Panc1 (cell line): ENCODE results near the gene RBFA. TPM values are rescaled to one million over a fixed set of nuclear protein-coding genes. Genes with fewer than 3 reads are reported as not detected.

ENCODE experiments used
- ATAC-seq: fragments of 200-7000 bp; cut with Tn5 transposase; 2 replicates; pipeline ENCODE4 v1.9.1; 2020; ENCODE audit warnings: mild to moderate bottlenecking, moderate library complexity
- BruUV-seq: library from RNA; stranded (reverse); fragments of 400-500 nt; replicated peaks from 2 replicates; lab custom pipeline; 2021; lab: Mats Ljungman, UMichigan
- CTCF ChIA-PET: fragments of 300-600 bp; sonication (Branson Sonifier 250); formaldehyde crosslinking; loops from one replicate; lab custom pipeline; 2022; ENCODE audit warnings: antibody characterized with exemption; lab: Charles Lee
- POLR2A ChIA-PET: fragments of 300-600 bp; sonication (Branson Sonifier 250); formaldehyde crosslinking; loops from one replicate; lab custom pipeline; 2022; ENCODE audit warnings: antibody characterized with exemption; lab: Charles Lee
- DNase-seq: peaks from one replicate; pipeline ENCODE4 v3.0.0-alpha.2; 2010; ENCODE audit warnings: low read depth, low spot score
- H3K27ac ChIP-seq: 2 replicates; pipeline ENCODE4 v1.5.1; 2011; ENCODE audit warnings: mild to moderate bottlenecking, low read length, inconsistent platforms
- H3K27me3 ChIP-seq: fragments of 200-500 bp; sonication (Bioruptor generic); 2 replicates; pipeline ENCODE4 v1.6.0; 2014; ENCODE audit warnings: low read length, inconsistent platforms; ENCODE audit not compliant: control insufficient read depth, insufficient read depth
- H3K36me3 ChIP-seq: fragments of 200-500 bp; sonication (Bioruptor generic); 2 replicates; pipeline ENCODE4 v1.5.1; 2014; ENCODE audit warnings: inconsistent platforms, mild to moderate bottlenecking, low read length, moderate library complexity; ENCODE audit not compliant: control insufficient read depth, insufficient read depth
- H3K4me1 ChIP-seq: 2 replicates; pipeline ENCODE4 v1.5.1; 2011; ENCODE audit warnings: inconsistent platforms, mild to moderate bottlenecking, low read length, moderate library complexity; ENCODE audit not compliant: control insufficient read depth, insufficient read depth
- H3K4me3 ChIP-seq, 2 experiments: 2 replicates each; pipeline ENCODE4 v1.5.1; 2011 to 2012; ENCODE audit warnings: low read depth in 2 of 2, low read length in 2 of 2, mild to moderate bottlenecking in 2 of 2, inconsistent platforms in 1 of 2, moderate library complexity in 1 of 2
- H3K9me3 ChIP-seq: fragments of 200-500 bp; sonication (Bioruptor generic); 2 replicates; pipeline ENCODE4 v1.5.1; 2014; ENCODE audit warnings: low read depth, mild to moderate bottlenecking, inconsistent platforms, low read length, moderate library complexity; ENCODE audit not compliant: control insufficient read depth, insufficient read depth
- POLR2AphosphoS5 ChIP-seq: IDR thresholded peaks from 2 replicates; pipeline ENCODE4 v1.6.1; 2012; ENCODE audit warnings: mild to moderate bottlenecking, low read depth, low read length, moderate library complexity
- SIN3A ChIP-seq: IDR thresholded peaks from 2 replicates; pipeline ENCODE4 v1.6.1; 2012; ENCODE audit warnings: low read depth, mild to moderate bottlenecking, low read length, moderate library complexity, borderline replicate concordance; ENCODE audit not compliant: insufficient read depth
- TCF7L2 ChIP-seq: IDR thresholded peaks from 2 replicates; pipeline ENCODE4 v1.6.1; 2011; ENCODE audit warnings: mild to moderate bottlenecking, low read depth, low read length, inconsistent platforms
- in situ Hi-C: cut with HindIII; loops from 2 replicates; pipeline ENCODE4 v1.10.0; 2016; ENCODE audit warnings: low sequenced_read_pairs, low pct_unique_long_range_greater_than_20kb
- intact Hi-C: fragments of 100-400 bp; cut with micrococcal nuclease; formaldehyde crosslinking; loops from one replicate; pipeline ENCODE4 v1.10.0; 2022; ENCODE audit not compliant: unreplicated experiment
- total RNA-seq: library from RNA; stranded (reverse); gene quantifications from one replicate; pipeline ENCODE4 v1.2.1, GENCODE V29; 2021; ENCODE audit not compliant: unreplicated experiment
- TF ChIP-seq, protein P1 (sequence below), 2 experiments: IDR thresholded peaks; 2 replicates each; pipeline ENCODE4 v1.6.1; 2011 to 2012; ENCODE audit warnings: low read depth in 2 of 2, control low read depth in 1 of 2, low read length in 1 of 2, mild to moderate bottlenecking in 1 of 2, moderate library complexity in 1 of 2; ENCODE audit not compliant: insufficient read depth in 1 of 2
- TF ChIP-seq, protein P2 (sequence below): fragments of 450-650 bp; IDR thresholded peaks from 2 replicates; pipeline ENCODE4 v1.5.1; 2017; ENCODE audit warnings: mild to moderate bottlenecking

Gene RBFA
- total RNA-seq, 1 experiment from 2014 or later = 83.1 TPM

DNA sequence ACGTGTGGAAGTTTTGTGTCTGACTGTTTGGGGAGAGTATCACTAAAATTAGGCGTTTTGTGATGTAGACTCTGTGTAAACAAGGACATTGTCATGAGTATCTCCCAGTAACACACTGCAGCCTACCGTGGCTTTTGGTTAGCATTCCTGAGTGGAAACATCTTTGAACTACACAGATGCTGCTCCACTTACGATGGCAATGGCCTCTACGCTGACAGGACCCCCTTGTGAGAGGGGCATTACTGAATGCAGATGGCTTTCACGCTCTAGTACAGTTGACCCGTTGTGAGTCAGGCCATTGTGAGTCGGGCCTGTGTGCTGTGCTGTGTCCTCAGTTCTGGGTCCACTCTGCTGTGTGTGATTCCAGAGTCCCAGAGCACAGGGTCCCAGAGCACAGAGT, 40.5 kb downstream of the RBFA start:
- in situ Hi-C loops (no loop called here), intact Hi-C loops (no loop called here)
- ChIA-PET POLR2A (interaction anchor here (0.6 kb wide), 1 partner anchor 11 kb away, joined by 3 read pairs; no protein-coding TSS in a partner anchor), CTCF (no interaction called here)
- no peaks in the 10 kb centered on the region for H3K4me1 ChIP-seq
- H3K4me3 ChIP-seq = no peak overlapping the region
- ATAC-seq (no peak), DNase-seq (no peak)
- BruUV-seq = no TSS peak
- H3K9me3 ChIP-seq = no peaks in the 10 kb centered on the region
- TF ChIP-seq TCF7L2 (no peak), POLR2AphosphoS5 (no peak), SIN3A (no peak)
- TF ChIP-seq, protein P1, sequence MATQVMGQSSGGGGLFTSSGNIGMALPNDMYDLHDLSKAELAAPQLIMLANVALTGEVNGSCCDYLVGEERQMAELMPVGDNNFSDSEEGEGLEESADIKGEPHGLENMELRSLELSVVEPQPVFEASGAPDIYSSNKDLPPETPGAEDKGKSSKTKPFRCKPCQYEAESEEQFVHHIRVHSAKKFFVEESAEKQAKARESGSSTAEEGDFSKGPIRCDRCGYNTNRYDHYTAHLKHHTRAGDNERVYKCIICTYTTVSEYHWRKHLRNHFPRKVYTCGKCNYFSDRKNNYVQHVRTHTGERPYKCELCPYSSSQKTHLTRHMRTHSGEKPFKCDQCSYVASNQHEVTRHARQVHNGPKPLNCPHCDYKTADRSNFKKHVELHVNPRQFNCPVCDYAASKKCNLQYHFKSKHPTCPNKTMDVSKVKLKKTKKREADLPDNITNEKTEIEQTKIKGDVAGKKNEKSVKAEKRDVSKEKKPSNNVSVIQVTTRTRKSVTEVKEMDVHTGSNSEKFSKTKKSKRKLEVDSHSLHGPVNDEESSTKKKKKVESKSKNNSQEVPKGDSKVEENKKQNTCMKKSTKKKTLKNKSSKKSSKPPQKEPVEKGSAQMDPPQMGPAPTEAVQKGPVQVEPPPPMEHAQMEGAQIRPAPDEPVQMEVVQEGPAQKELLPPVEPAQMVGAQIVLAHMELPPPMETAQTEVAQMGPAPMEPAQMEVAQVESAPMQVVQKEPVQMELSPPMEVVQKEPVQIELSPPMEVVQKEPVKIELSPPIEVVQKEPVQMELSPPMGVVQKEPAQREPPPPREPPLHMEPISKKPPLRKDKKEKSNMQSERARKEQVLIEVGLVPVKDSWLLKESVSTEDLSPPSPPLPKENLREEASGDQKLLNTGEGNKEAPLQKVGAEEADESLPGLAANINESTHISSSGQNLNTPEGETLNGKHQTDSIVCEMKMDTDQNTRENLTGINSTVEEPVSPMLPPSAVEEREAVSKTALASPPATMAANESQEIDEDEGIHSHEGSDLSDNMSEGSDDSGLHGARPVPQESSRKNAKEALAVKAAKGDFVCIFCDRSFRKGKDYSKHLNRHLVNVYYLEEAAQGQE (IDR thresholded peaks at IDR 0.05; ENCODE audit: insufficient read depth in 1 of 2, low read depth in 2 of 2, low read length in 1 of 2) = no peak
- TF ChIP-seq, protein P2, sequence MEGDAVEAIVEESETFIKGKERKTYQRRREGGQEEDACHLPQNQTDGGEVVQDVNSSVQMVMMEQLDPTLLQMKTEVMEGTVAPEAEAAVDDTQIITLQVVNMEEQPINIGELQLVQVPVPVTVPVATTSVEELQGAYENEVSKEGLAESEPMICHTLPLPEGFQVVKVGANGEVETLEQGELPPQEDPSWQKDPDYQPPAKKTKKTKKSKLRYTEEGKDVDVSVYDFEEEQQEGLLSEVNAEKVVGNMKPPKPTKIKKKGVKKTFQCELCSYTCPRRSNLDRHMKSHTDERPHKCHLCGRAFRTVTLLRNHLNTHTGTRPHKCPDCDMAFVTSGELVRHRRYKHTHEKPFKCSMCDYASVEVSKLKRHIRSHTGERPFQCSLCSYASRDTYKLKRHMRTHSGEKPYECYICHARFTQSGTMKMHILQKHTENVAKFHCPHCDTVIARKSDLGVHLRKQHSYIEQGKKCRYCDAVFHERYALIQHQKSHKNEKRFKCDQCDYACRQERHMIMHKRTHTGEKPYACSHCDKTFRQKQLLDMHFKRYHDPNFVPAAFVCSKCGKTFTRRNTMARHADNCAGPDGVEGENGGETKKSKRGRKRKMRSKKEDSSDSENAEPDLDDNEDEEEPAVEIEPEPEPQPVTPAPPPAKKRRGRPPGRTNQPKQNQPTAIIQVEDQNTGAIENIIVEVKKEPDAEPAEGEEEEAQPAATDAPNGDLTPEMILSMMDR = no peak
- no peaks in the 10 kb centered on the region for H3K27me3 ChIP-seq
- no peak overlapping the region for H3K27ac ChIP-seq
- H3K36me3 ChIP-seq = no peaks in the 10 kb centered on the region

DNA sequence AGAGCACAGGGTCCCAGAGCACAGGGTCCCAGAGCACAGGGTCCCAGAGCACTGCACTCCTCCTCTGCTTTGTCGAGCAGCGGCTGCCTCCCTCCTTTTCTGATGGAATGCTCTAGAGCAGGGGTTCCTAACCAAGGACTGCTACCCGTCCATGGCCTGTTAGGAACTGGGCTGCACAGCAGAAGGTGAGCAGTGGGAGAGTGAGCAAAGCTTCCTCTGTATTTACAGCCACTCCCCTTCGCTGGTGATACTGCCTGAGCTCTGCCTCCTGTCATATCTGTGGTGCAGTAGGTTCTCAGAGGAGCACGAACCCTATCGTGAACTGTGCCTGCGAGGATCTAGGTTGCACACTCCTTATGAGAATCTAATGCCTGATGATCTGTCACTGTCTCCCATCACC, 41.7 kb downstream of the RBFA start:
- in situ Hi-C loops (no loop called here), intact Hi-C loops (no loop called here)
- H3K4me1 ChIP-seq = no peaks in the 10 kb centered on the region
- BruUV-seq = no TSS peak
- no peaks in the 10 kb centered on the region for H3K27me3 ChIP-seq
- H3K9me3 ChIP-seq = no peaks in the 10 kb centered on the region
- TF ChIP-seq, protein P2 = no peak
- TF ChIP-seq TCF7L2 (no peak), POLR2AphosphoS5 (no peak), SIN3A (no peak)
- TF ChIP-seq, protein P1 (IDR thresholded peaks at IDR 0.05; ENCODE audit: insufficient read depth in 1 of 2, low read depth in 2 of 2, low read length in 1 of 2) = no peak
- no peak overlapping the region for H3K27ac ChIP-seq
- ChIA-PET POLR2A (no interaction called here), CTCF (no interaction called here)
- no peak overlapping the region for H3K4me3 ChIP-seq
- DNase-seq (no peak), ATAC-seq (no peak; the same call in 1 of the 2 replicates)
- no peaks in the 10 kb centered on the region for H3K36me3 ChIP-seq
